SK-N-SH treated with all-trans-retinoic acid at 6 μM for 48 hours (cell line): ENCODE results near the gene ZMYND8.

Experiments
- ATAC-seq: fragments of 200-7000 bp; cut with Tn5 transposase; 3 replicates; pipeline ENCODE4 v1.9.1; 2020; ENCODE audit warnings: mild to moderate bottlenecking, moderate library complexity
- BACH2 ChIP-seq: fragments of 250-450 bp; sonication (Bioruptor Pico); IDR thresholded peaks from 2 replicates; pipeline ENCODE4 v1.9.0; 2021; ENCODE audit warnings: mild to moderate bottlenecking, borderline replicate concordance
- CSDC2 ChIP-seq: fragments of 250-450 bp; sonication (Bioruptor Pico); IDR thresholded peaks from 2 replicates; pipeline ENCODE4 v1.5.0; 2020; ENCODE audit warnings: mild to moderate bottlenecking, moderate library complexity
- ESRRG ChIP-seq: fragments of 250-450 bp; sonication (Bioruptor Pico); IDR thresholded peaks from 2 replicates; pipeline ENCODE4 v1.6.1; 2021; ENCODE audit warnings: mild to moderate bottlenecking
- ISL1 ChIP-seq: fragments of 250-450 bp; sonication (Bioruptor Pico); IDR thresholded peaks from 2 replicates; pipeline ENCODE4 v2.1.2; 2022; ENCODE audit warnings: mild to moderate bottlenecking, moderate library complexity
- OSR1 ChIP-seq: fragments of 250-450 bp; sonication (Bioruptor Pico); IDR thresholded peaks from 2 replicates; pipeline ENCODE4 v1.8.0; 2022; ENCODE audit warnings: moderate library complexity, mild to moderate bottlenecking, inconsistent platforms
- PATZ1 ChIP-seq: fragments of 250-450 bp; sonication (Bioruptor Pico); IDR thresholded peaks from 2 replicates; pipeline ENCODE4 v1.8.0; 2020; ENCODE audit warnings: mild to moderate bottlenecking, moderate library complexity, borderline replicate concordance
- POU6F1 ChIP-seq: fragments of 250-450 bp; sonication (Bioruptor Pico); IDR thresholded peaks from 2 replicates; pipeline ENCODE4 v1.8.0; 2021; ENCODE audit warnings: low read depth, mild to moderate bottlenecking, moderate library complexity, borderline replicate concordance
- PPARA ChIP-seq: fragments of 250-450 bp; sonication (Bioruptor Pico); IDR thresholded peaks from 2 replicates; pipeline ENCODE4 v1.5.0; 2020; ENCODE audit warnings: mild to moderate bottlenecking, borderline replicate concordance
- RARB ChIP-seq: fragments of 250-450 bp; sonication (Bioruptor Pico); IDR thresholded peaks from 2 replicates; pipeline ENCODE4 v1.8.0; 2021; ENCODE audit warnings: mild to moderate bottlenecking, moderate library complexity
- SNAI2 ChIP-seq: fragments of 250-450 bp; sonication (Bioruptor Pico); IDR thresholded peaks from 2 replicates; pipeline ENCODE4 v1.5.0; 2020; ENCODE audit warnings: mild to moderate bottlenecking, moderate library complexity
- TCF4 ChIP-seq: fragments of 250-450 bp; sonication (Bioruptor Pico); IDR thresholded peaks from 2 replicates; pipeline ENCODE4 v1.8.0; 2021; ENCODE audit warnings: mild to moderate bottlenecking, moderate library complexity, borderline replicate concordance
- ZC3H10 ChIP-seq: fragments of 250-450 bp; sonication (Bioruptor Pico); IDR thresholded peaks from 2 replicates; pipeline ENCODE4 v1.5.1; 2021; ENCODE audit warnings: mild to moderate bottlenecking, moderate library complexity
- ZFP3 ChIP-seq: fragments of 250-450 bp; sonication (Bioruptor Pico); IDR thresholded peaks from 2 replicates; pipeline ENCODE4 v1.5.0; 2020; ENCODE audit warnings: mild to moderate bottlenecking, moderate library complexity
- ZFP30 ChIP-seq: fragments of 450-650 bp; formaldehyde crosslinking; IDR thresholded peaks from 2 replicates; pipeline ENCODE4 v1.5.0; 2022; ENCODE audit warnings: mild to moderate bottlenecking, moderate library complexity
- ZNF565 ChIP-seq: fragments of 450-650 bp; formaldehyde crosslinking; conservative IDR thresholded peaks from 2 replicates; pipeline ENCODE4 v1.5.0; 2020; ENCODE audit warnings: low read depth, mild to moderate bottlenecking, moderate library complexity
- ZNF70 ChIP-seq: fragments of 450-650 bp; formaldehyde crosslinking; IDR thresholded peaks from 2 replicates; pipeline ENCODE4 v1.5.0; 2020; ENCODE audit warnings: mild to moderate bottlenecking, moderate library complexity
- ZNF8 ChIP-seq: fragments of 450-650 bp; formaldehyde crosslinking; IDR thresholded peaks from 2 replicates; pipeline ENCODE4 v1.5.0; 2020; ENCODE audit warnings: mild to moderate bottlenecking, moderate library complexity
- TF ChIP-seq, protein P1 (sequence below): fragments of 250-450 bp; sonication (Bioruptor Pico); IDR thresholded peaks from 2 replicates; pipeline ENCODE4 v1.5.0; 2020; ENCODE audit warnings: mild to moderate bottlenecking, moderate library complexity
- TF ChIP-seq, protein P2 (sequence below): fragments of 250-450 bp; sonication (Bioruptor Pico); IDR thresholded peaks from 2 replicates; pipeline ENCODE4 v1.5.1; 2021; ENCODE audit warnings: mild to moderate bottlenecking, moderate library complexity
- TF ChIP-seq, protein P3 (sequence below): fragments of 250-450 bp; sonication (Bioruptor Pico); IDR thresholded peaks from 2 replicates; pipeline ENCODE4 v1.5.1; 2020; ENCODE audit warnings: low read depth, mild to moderate bottlenecking, moderate library complexity

ZMYND8 gene

DNA sequence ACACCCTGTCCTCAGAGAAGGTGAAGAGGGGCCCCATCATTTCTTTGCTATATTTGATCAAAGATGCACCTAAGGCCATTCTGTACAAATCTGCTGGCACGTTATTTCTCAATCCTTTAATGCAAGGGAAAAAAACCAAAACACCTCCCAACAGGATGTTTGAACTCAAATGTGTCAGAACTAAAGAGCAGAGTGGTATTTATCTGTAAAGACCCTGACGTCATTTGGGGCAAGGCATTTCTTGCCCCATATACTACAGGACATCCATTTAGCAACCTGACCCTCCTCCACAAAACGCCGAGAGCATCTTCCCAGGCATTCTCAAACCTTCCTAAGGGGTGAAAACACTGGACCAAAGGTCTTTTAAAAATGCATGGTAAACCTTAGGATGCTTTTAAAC, 50.8 kb downstream of the ZMYND8 start:
- TF ChIP-seq, protein P1, sequence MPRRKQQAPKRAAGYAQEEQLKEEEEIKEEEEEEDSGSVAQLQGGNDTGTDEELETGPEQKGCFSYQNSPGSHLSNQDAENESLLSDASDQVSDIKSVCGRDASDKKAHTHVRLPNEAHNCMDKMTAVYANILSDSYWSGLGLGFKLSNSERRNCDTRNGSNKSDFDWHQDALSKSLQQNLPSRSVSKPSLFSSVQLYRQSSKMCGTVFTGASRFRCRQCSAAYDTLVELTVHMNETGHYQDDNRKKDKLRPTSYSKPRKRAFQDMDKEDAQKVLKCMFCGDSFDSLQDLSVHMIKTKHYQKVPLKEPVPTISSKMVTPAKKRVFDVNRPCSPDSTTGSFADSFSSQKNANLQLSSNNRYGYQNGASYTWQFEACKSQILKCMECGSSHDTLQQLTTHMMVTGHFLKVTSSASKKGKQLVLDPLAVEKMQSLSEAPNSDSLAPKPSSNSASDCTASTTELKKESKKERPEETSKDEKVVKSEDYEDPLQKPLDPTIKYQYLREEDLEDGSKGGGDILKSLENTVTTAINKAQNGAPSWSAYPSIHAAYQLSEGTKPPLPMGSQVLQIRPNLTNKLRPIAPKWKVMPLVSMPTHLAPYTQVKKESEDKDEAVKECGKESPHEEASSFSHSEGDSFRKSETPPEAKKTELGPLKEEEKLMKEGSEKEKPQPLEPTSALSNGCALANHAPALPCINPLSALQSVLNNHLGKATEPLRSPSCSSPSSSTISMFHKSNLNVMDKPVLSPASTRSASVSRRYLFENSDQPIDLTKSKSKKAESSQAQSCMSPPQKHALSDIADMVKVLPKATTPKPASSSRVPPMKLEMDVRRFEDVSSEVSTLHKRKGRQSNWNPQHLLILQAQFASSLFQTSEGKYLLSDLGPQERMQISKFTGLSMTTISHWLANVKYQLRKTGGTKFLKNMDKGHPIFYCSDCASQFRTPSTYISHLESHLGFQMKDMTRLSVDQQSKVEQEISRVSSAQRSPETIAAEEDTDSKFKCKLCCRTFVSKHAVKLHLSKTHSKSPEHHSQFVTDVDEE (CRISPR knock-in tag) = no peak
- TF ChIP-seq PATZ1 = no peak
- no peak for TF ChIP-seq CSDC2
- TF ChIP-seq, protein P2, sequence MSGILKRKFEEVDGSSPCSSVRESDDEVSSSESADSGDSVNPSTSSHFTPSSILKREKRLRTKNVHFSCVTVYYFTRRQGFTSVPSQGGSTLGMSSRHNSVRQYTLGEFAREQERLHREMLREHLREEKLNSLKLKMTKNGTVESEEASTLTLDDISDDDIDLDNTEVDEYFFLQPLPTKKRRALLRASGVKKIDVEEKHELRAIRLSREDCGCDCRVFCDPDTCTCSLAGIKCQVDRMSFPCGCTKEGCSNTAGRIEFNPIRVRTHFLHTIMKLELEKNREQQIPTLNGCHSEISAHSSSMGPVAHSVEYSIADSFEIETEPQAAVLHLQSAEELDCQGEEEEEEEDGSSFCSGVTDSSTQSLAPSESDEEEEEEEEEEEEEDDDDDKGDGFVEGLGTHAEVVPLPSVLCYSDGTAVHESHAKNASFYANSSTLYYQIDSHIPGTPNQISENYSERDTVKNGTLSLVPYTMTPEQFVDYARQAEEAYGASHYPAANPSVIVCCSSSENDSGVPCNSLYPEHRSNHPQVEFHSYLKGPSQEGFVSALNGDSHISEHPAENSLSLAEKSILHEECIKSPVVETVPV (CRISPR knock-in tag) = no peak
- no peak for TF ChIP-seq OSR1 (CRISPR knock-in tag)
- TF ChIP-seq ZNF70 (CRISPR knock-in tag) = no peak
- TF ChIP-seq ISL1 (CRISPR knock-in tag) = no peak
- TF ChIP-seq, protein P3, sequence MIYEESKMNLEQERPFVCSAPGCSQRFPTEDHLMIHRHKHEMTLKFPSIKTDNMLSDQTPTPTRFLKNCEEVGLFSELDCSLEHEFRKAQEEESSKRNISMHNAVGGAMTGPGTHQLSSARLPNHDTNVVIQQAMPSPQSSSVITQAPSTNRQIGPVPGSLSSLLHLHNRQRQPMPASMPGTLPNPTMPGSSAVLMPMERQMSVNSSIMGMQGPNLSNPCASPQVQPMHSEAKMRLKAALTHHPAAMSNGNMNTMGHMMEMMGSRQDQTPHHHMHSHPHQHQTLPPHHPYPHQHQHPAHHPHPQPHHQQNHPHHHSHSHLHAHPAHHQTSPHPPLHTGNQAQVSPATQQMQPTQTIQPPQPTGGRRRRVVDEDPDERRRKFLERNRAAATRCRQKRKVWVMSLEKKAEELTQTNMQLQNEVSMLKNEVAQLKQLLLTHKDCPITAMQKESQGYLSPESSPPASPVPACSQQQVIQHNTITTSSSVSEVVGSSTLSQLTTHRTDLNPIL = no peak
- TF ChIP-seq ZNF565 = no peak
- TF ChIP-seq ZC3H10 (CRISPR knock-in tag) = no peak
- TF ChIP-seq TCF4 (CRISPR knock-in tag) = no peak
- no peak for TF ChIP-seq ZNF8 (CRISPR knock-in tag)
- TF ChIP-seq SNAI2 (CRISPR knock-in tag) = no peak
- no peak for TF ChIP-seq BACH2 (CRISPR knock-in tag)
- no peak for TF ChIP-seq ZFP3
- TF ChIP-seq PPARA = no peak
- no peak for ATAC-seq

GRCh38 chr20:47304287-47304686, 52.2 kb downstream of the ZMYND8 start:
- ATAC-seq = peak; percentile 86
- TF ChIP-seq POU6F1 (CRISPR knock-in tag) = no peak
- TF ChIP-seq BACH2 (CRISPR knock-in tag) = no peak
- 0 out of 2 replicates have a peak, but pooled peaks have one; percentile 37 for TF ChIP-seq TCF4 (CRISPR knock-in tag)

DNA sequence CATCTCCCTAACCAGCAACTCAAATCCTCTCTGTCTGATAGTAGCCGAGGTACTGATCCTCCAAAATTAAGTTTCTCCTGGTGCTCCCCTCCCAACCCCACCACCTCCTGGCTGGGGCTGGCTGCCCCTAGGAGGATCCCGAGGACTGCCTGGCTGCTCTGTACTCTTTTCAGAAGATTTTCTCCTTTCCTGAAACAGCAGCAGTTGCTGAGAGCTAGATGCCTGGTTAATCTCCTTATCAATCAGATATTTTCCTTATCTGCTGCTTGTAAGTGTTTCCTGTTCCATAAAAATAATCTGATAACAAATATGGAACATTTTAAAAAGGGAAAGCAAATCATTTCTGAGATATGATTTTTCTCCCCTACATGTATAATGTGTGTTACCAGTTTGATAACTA, 52.8 kb downstream of the ZMYND8 start:
- no peak; the same call in 2 of the 3 replicates for ATAC-seq
- TF ChIP-seq ESRRG (no peak), ISL1 (CRISPR knock-in tag) (no peak), ZNF70 (CRISPR knock-in tag) (no peak), RARB (CRISPR knock-in tag) (no peak), BACH2 (CRISPR knock-in tag) (no peak), ZNF8 (CRISPR knock-in tag) (no peak), ZFP3 (no peak), ZC3H10 (CRISPR knock-in tag) (no peak), ZFP30 (no peak)
- TF ChIP-seq, protein P2 (CRISPR knock-in tag) = no peak
- TF ChIP-seq, protein P1 (CRISPR knock-in tag) = no peak
